ENCODE data around the gene CA14. TPM values are rescaled to one million over a fixed set of nuclear protein-coding genes. Genes with fewer than 3 reads are reported as not detected.

The CA14 gene
- total and polyA plus RNA-seq, 2 of the 4 experiments (the other 2 are of a cell fraction) = not detected

DNA sequence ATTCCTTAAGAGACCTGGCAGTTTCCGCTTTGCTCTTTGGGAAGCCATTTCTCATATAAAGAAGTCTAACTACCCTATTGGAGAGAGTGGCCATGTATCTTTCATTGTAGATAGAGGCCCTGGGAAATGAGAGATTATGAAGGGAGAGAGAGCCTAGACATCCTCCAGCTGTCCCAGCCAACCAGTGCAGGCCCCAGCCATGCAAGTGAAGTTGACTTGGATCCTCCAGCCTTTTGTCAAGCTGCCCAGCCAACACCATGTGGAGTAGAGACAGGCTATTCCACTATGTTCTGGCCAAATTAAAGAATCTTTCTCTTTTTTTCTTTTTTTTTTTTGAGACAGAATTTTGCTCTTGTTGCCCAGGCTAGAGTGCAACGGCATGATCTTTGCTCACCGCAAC lies 14.6 kb upstream of the CA14 start:
- in situ Hi-C loops (cut with MboI; ENCODE audit: low sequenced_read_pairs) (no loop called here), intact Hi-C loops (cut with micrococcal nuclease) (no loop called here), dilution Hi-C loops (cut with HindIII; ENCODE audit: low sequenced_read_pairs, unreplicated experiment) (no loop called here)
- Histone ChIP-seq H3K36me3 (ENCODE audit: control insufficient read depth, insufficient read depth, low read length) (no peaks in the 10 kb centered on the region), H2BK20ac (ENCODE audit: low read depth, low read length) (no peak overlapping the region), H4K5ac (ENCODE audit: low read depth, low read length) (no peak overlapping the region), H2AK5ac (ENCODE audit: low read depth, low read length) (no peak overlapping the region), H2AFZ (replicated peaks; ENCODE audit: low read length, poor library complexity) (no peak overlapping the region), H2BK120ac (ENCODE audit: low read depth, low read length) (no peak overlapping the region), H3K18ac (ENCODE audit: low read depth, low read length) (no peak overlapping the region), H2BK15ac (ENCODE audit: low read depth, low read length) (no peak overlapping the region), H3K79me1 (ENCODE audit: low read depth in 1 of 2, low read length in 2 of 2) (no peaks in the 10 kb centered on the region), H3K9ac (ENCODE audit: low read depth, low read length) (no peak overlapping the region), H3K27me3 (ENCODE audit: control insufficient read depth, insufficient read depth, low read length) (no peaks in the 10 kb centered on the region; the same call in 1 of the 2 replicates), H3K9me1 (ENCODE audit: insufficient read depth, low read length) (no peaks in the 10 kb centered on the region), H4K91ac (ENCODE audit: insufficient read depth, low read depth, low read length) (no peak overlapping the region), H3K4me1 (ENCODE audit: control insufficient read depth, insufficient read depth, low read length) (no peaks in the 10 kb centered on the region), H3K4me2 (ENCODE audit: low read depth, low read length) (no peak overlapping the region), H3K23ac (ENCODE audit: low read depth, low read length) (no peak overlapping the region), H3K14ac (replicated peaks; ENCODE audit: low read depth, low read length) (no peak overlapping the region), H3K4ac (ENCODE audit: low read depth, low read length) (no peak overlapping the region), H3K4me3 (ENCODE audit: insufficient read depth, low read depth, low read length) (no peak overlapping the region), H3K56ac (ENCODE audit: extremely low read depth, insufficient read depth, low read length) (no peak overlapping the region), H2AK9ac (replicated peaks; ENCODE audit: low read depth, low read length, poor library complexity) (no peak overlapping the region), H2BK5ac (ENCODE audit: low read depth, low read length, poor library complexity, severe bottlenecking) (no peak overlapping the region), H3K27ac (ENCODE audit: insufficient read depth, low read length) (no peak overlapping the region), H3K9me3 (ENCODE audit: control insufficient read depth, insufficient read depth, low read length) (no peaks in the 10 kb centered on the region), H4K8ac (ENCODE audit: low read depth in 2 of 2, low read length in 2 of 2) (no peak overlapping the region), H4K20me1 (ENCODE audit: insufficient read depth, low read length) (no peaks in the 10 kb centered on the region)
- DNase-seq (no peak), ATAC-seq (ENCODE audit: low read depth) (no peak)
- WGBS, 2 experiments (ENCODE audit: extremely low coverage in 2 of 2, insufficient read length in 1 of 2) = no CpG with 5 or more reads among the region's 3 CpGs
- BruUV-seq (replicated peaks) = no TSS peak
- CTCF ChIA-PET = no interaction called here
- TF ChIP-seq RFX5 (IDR thresholded peaks at IDR 0.05; ENCODE audit: low read depth, low read length) (no peak), POLR2A (IDR thresholded peaks at IDR 0.05; ENCODE audit: low read depth, low read length) (no peak), MAZ (IDR thresholded peaks at IDR 0.05; ENCODE audit: borderline replicate concordance, low read depth, low read length) (no peak), USF2 (IDR thresholded peaks at IDR 0.05; ENCODE audit: low read depth, low read length) (no peak)
- POLR2A ChIA-PET (ENCODE audit: unreplicated experiment) = no interaction called here
